HepG2 (cell line): Measurements from ENCODE around the gene ACCS. TPM values are rescaled to one million over a fixed set of nuclear protein-coding genes. Genes with fewer than 3 reads are reported as not detected.
A peak's percentile ranks its signal among the peaks of the same experiment; 100 is the strongest.

ENCODE experiments used
- DDIT3 ChIP-seq: sonication (generic); formaldehyde crosslinking; IDR thresholded peaks from 2 replicates; pipeline ENCODE4 v1.4.0; 2020; ENCODE audit warnings: mild to moderate bottlenecking, missing genetic modification reagents
- HDAC2 ChIP-seq: sonication (generic); formaldehyde crosslinking; IDR thresholded peaks from 2 replicates; pipeline ENCODE4 v1.4.0; 2020; ENCODE audit warnings: missing genetic modification reagents
- HNF4G ChIP-seq, 2 experiments: sonication (generic) in 1 of 2; formaldehyde crosslinking in 1 of 2; IDR thresholded peaks; 2 replicates each; pipeline versions ENCODE4 v1.4.0 to v1.6.1; 2011 to 2020; ENCODE audit warnings: borderline replicate concordance in 2 of 2, low read depth in 2 of 2, mild to moderate bottlenecking in 2 of 2, low read length in 1 of 2, missing genetic modification reagents in 1 of 2, moderate library complexity in 1 of 2
- IKZF4 ChIP-seq: sonication (generic); formaldehyde crosslinking; IDR thresholded peaks from 2 replicates; pipeline ENCODE4 v1.5.1; 2020; ENCODE audit warnings: borderline replicate concordance, mild to moderate bottlenecking, low read depth, missing genetic modification reagents; ENCODE audit errors: not compliant biosample characterization
- KDM2A ChIP-seq: sonication (generic); formaldehyde crosslinking; IDR thresholded peaks from 2 replicates; pipeline ENCODE4 v1.4.0; 2020; ENCODE audit warnings: low read depth, missing genetic modification reagents, borderline replicate concordance
- MXI1 ChIP-seq: IDR thresholded peaks from 3 replicates; pipeline ENCODE4 v1.6.1; 2012; ENCODE audit warnings: low read depth, low read length, inconsistent platforms, borderline replicate concordance
- PITX1 ChIP-seq: sonication (generic); formaldehyde crosslinking; IDR thresholded peaks from 2 replicates; pipeline ENCODE4 v1.5.1; 2020; ENCODE audit warnings: mild to moderate bottlenecking, missing genetic modification reagents
- RFXANK ChIP-seq: IDR thresholded peaks from 2 replicates; pipeline ENCODE4 v1.6.1; 2016
- TBX3 ChIP-seq: fragments of 450-650 bp; IDR thresholded peaks from 2 replicates; pipeline ENCODE4 v1.6.1; 2017; ENCODE audit warnings: antibody characterized with exemption, mild to moderate bottlenecking, inconsistent platforms, borderline replicate concordance
- TCF7L2 ChIP-seq: IDR thresholded peaks from 2 replicates; pipeline ENCODE4 v1.6.1; 2011; ENCODE audit warnings: mild to moderate bottlenecking, low read depth, low read length, moderate library complexity
- XRCC5 ChIP-seq: fragments of 200-400 bp; formaldehyde crosslinking; optimal IDR thresholded peaks from 2 replicates; pipeline ENCODE3; 2017; ENCODE audit warnings: mild to moderate bottlenecking, low read length
- ZBTB44 ChIP-seq: sonication (generic); formaldehyde crosslinking; IDR thresholded peaks from 2 replicates; pipeline ENCODE4 v1.4.0; 2020; ENCODE audit warnings: missing genetic modification reagents
- ZNF205 ChIP-seq: IDR thresholded peaks from 2 replicates; pipeline ENCODE4 v1.6.1; 2018; ENCODE audit warnings: missing biosample characterization, missing genetic modification reagents
- ZNF441 ChIP-seq: sonication (generic); formaldehyde crosslinking; IDR thresholded peaks from 2 replicates; pipeline ENCODE4 v1.7.0; 2021; ENCODE audit warnings: missing genetic modification reagents, borderline replicate concordance
- ZNF670 ChIP-seq: sonication (generic); formaldehyde crosslinking; IDR thresholded peaks from 2 replicates; pipeline ENCODE4 v1.8.0; 2022; ENCODE audit warnings: mild to moderate bottlenecking, missing genetic modification reagents, borderline replicate concordance
- ZNF749 ChIP-seq: sonication (generic); formaldehyde crosslinking; IDR thresholded peaks from 2 replicates; pipeline ENCODE4 v1.8.0; 2022; ENCODE audit warnings: mild to moderate bottlenecking, missing genetic modification reagents, moderate library complexity, borderline replicate concordance
- ZNF772 ChIP-seq: sonication (generic); formaldehyde crosslinking; IDR thresholded peaks from 2 replicates; pipeline ENCODE4 v1.5.0; 2020; ENCODE audit warnings: mild to moderate bottlenecking, missing genetic modification reagents
- polyA plus RNA-seq, 8 experiments: library from polyadenylated mRNA; depleted of rRNA in 3 of 8; stranded (reverse) in 7 of 8; unstranded in 1 of 8; fragments of >200 nt; fragmentation: Illumina TruSeq in 4 of 8; extraction: Trizol in 4 of 8; gene quantifications; 2 replicates each; pipeline versions ENCODE4 v1.2.1 to v1.2.3, GENCODE V29; 2011 to 2016; ENCODE audit warnings: low read depth in 4 of 8, missing spikeins in 1 of 8, mixed read lengths in 1 of 8; ENCODE audit not compliant: insufficient read depth in 1 of 8
- total RNA-seq, 5 experiments: library from RNA; depleted of rRNA; stranded (reverse); fragments of >200 nt; fragmentation: Illumina TruSeq; extraction: Trizol; gene quantifications; 2 replicates each; pipeline ENCODE4 v1.2.3, GENCODE V29; 2016; ENCODE audit warnings: low read depth in 1 of 5
- TF ChIP-seq, protein P1 (sequence below): sonication (generic); formaldehyde crosslinking; IDR thresholded peaks from 2 replicates; pipeline ENCODE4 v1.5.1; 2020; ENCODE audit warnings: mild to moderate bottlenecking, missing genetic modification reagents
- TF ChIP-seq, protein P2 (sequence below): sonication (generic); formaldehyde crosslinking; IDR thresholded peaks from 2 replicates; pipeline ENCODE4 v1.9.0; 2022; ENCODE audit warnings: low read depth, missing genetic modification reagents

Gene ACCS
- total and polyA plus RNA-seq, 2 of the 13 experiments (the other 11 are each of a cell fraction or from before 2014, with no cell fraction given), result 0.55 to 0.59 TPM

DNA sequence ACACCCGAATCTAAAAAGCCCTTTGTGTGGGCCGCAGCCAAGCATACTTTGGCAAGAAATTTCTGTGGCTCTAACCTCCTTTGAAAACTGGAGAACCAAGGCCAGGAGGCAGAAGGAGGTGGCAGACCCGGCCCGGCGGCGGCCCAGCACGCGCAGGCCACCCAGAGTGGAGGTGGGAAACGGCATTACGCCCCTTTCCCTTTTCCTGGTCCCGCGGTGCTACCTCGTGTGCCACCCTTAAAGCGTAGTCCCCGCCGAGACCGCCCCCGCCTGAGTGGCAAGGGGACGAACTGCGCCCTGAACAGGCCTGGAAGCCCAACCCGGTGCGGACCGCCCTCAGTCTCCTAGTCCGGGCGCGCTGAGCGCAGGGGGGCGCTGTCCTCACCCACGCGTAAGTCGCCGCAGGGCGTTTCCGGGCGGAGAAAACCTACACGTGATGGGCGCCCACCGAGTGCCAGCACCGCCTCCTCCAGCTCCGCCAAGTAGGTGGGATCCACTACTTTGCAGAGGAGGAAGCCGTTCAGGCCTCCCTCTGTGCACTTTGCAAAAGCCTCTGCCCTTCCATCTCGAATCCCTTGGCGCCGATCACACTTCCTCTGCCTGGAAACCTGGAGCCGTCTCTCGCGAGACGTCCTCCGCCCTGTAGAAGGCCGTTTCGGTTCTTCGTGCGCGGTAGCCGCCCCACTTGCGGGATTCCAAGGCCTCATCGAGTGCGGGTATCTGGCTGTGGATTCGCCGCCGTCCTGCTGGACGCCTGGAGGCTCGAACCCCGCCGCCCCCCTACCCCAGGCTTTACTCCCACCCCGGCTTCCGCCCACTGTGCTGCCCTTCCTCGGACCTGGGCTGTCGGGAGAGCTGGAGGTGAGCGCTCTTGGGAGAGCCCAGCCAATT, at the start of gene ACCS (continued):
- TF ChIP-seq ZBTB44, result no peak
- no peak for TF ChIP-seq ZNF205
- peak; percentile 39 for TF ChIP-seq IKZF4
- peak; percentile 57; the same call in 1 of the 2 replicates for TF ChIP-seq KDM2A (CRISPR knock-in tag)
- TF ChIP-seq ZNF772 (CRISPR knock-in tag), result no peak
- TF ChIP-seq TCF7L2, result no peak
- no peak for TF ChIP-seq DDIT3 (CRISPR knock-in tag)
- no peak for TF ChIP-seq MXI1
- TF ChIP-seq, protein P1, sequence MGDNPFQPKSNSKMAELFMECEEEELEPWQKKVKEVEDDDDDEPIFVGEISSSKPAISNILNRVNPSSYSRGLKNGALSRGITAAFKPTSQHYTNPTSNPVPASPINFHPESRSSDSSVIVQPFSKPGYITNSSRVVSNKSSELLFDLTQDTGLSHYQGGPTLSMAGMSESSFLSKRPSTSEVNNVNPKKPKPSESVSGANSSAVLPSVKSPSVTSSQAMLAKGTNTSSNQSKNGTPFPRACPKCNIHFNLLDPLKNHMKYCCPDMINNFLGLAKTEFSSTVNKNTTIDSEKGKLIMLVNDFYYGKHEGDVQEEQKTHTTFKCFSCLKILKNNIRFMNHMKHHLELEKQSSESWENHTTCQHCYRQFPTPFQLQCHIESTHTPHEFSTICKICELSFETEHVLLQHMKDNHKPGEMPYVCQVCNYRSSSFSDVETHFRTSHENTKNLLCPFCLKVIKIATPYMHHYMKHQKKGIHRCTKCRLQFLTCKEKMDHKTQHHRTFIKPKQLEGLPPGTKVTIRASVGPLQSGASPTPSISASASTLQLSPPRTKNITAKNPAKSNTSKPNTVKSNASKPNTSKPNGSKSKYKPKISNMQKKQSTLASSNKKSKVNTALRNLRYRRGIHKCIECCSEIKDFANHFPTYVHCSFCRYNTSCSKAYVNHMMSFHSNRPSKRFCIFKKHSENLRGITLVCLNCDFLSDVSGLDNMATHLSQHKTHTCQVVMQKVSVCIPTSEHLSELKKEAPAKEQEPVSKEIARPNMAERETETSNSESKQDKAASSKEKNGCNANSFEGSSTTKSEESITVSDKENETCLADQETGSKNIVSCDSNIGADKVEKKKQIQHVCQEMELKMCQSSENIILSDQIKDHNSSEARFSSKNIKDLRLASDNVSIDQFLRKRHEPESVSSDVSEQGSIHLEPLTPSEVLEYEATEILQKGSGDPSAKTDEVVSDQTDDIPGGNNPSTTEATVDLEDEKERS (CRISPR knock-in tag), result no peak
- TF ChIP-seq ZNF441 (CRISPR knock-in tag), result no peak
- TF ChIP-seq, protein P2, sequence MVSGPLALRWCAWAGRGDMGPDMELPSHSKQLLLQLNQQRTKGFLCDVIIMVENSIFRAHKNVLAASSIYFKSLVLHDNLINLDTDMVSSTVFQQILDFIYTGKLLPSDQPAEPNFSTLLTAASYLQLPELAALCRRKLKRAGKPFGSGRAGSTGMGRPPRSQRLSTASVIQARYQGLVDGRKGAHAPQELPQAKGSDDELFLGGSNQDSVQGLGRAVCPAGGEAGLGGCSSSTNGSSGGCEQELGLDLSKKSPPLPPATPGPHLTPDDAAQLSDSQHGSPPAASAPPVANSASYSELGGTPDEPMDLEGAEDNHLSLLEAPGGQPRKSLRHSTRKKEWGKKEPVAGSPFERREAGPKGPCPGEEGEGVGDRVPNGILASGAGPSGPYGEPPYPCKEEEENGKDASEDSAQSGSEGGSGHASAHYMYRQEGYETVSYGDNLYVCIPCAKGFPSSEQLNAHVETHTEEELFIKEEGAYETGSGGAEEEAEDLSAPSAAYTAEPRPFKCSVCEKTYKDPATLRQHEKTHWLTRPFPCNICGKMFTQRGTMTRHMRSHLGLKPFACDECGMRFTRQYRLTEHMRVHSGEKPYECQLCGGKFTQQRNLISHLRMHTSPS (CRISPR knock-in tag), result peak; percentile 36; the same call in 1 of the 2 replicates
- no peak for TF ChIP-seq TBX3
- no peak for TF ChIP-seq ZNF749 (CRISPR knock-in tag)
- no peak for TF ChIP-seq HNF4G (IDR thresholded peaks at IDR 0.05; ENCODE audit: borderline replicate concordance, low read depth, low read length)
- TF ChIP-seq HNF4G (CRISPR knock-in tag; IDR thresholded peaks at IDR 0.05; ENCODE audit: borderline replicate concordance, low read depth), result no peak
- TF ChIP-seq HDAC2 (CRISPR knock-in tag), result no peak
- TF ChIP-seq XRCC5, result peak; percentile 50
- no peak for TF ChIP-seq RFXANK (CRISPR knock-in tag)
- no peak for TF ChIP-seq ZNF670
- no peak for TF ChIP-seq PITX1
